ENCODE data around the gene ARHGAP1. TPM values are rescaled to one million over a fixed set of nuclear protein-coding genes. Genes with fewer than 3 reads are reported as not detected.

Gene ARHGAP1
- polyA plus RNA-seq, 3 donors = 31.6 to 59.3 (median 44.1) TPM

- no peak overlapping the region for H2AFZ ChIP-seq (ENCODE audit: insufficient read depth, low read depth, low read length, poor library complexity, severe bottlenecking)
- WGBS (ENCODE audit: insufficient coverage) = 35% methylated on average over 3 of the region's 4 CpGs
- H3K9me3 Mint-ChIP-seq = peaks cover 0 to 3% (median 0%) of the 10 kb centered on the region in 7 donors
- H3K4me3 Mint-ChIP-seq = no peak overlapping the region
- H3K27ac Mint-ChIP-seq = no peak overlapping the region
- H3K36me3 ChIP-seq (replicated peaks in 1 of 2; ENCODE audit: control insufficient read depth in 1 of 2, insufficient read depth in 2 of 2, low read length in 2 of 2) = no peaks in the 10 kb centered on the region
- TF ChIP-seq, protein P1, sequence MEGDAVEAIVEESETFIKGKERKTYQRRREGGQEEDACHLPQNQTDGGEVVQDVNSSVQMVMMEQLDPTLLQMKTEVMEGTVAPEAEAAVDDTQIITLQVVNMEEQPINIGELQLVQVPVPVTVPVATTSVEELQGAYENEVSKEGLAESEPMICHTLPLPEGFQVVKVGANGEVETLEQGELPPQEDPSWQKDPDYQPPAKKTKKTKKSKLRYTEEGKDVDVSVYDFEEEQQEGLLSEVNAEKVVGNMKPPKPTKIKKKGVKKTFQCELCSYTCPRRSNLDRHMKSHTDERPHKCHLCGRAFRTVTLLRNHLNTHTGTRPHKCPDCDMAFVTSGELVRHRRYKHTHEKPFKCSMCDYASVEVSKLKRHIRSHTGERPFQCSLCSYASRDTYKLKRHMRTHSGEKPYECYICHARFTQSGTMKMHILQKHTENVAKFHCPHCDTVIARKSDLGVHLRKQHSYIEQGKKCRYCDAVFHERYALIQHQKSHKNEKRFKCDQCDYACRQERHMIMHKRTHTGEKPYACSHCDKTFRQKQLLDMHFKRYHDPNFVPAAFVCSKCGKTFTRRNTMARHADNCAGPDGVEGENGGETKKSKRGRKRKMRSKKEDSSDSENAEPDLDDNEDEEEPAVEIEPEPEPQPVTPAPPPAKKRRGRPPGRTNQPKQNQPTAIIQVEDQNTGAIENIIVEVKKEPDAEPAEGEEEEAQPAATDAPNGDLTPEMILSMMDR (IDR thresholded peaks at IDR 0.05) = no peak
- no peak overlapping the region for H3K9ac ChIP-seq (ENCODE audit: insufficient read depth, low read length, poor library complexity, severe bottlenecking)
- no peak overlapping the region for H3K4me3 ChIP-seq (replicated peaks in 1 of 3; ENCODE audit: low read depth in 2 of 3, low read length in 3 of 3)
- H3K9me3 ChIP-seq (replicated peaks in 1 of 2; ENCODE audit: control insufficient read depth in 1 of 2, insufficient read depth in 1 of 2, low read length in 2 of 2) = no peaks in the 10 kb centered on the region
- H3K4me1 Mint-ChIP-seq = no peaks in the 10 kb centered on the region
- no peak overlapping the region for H3K4me2 ChIP-seq (replicated peaks; ENCODE audit: extremely low read depth, low read length, poor library complexity, severe bottlenecking)
- no peaks in the 10 kb centered on the region for H3K36me3 Mint-ChIP-seq
- no peaks in the 10 kb centered on the region for H4K20me1 ChIP-seq (ENCODE audit: insufficient read depth, low read length)
- no peaks in the 10 kb centered on the region for H3K27me3 ChIP-seq (ENCODE audit: control insufficient read depth in 2 of 2, insufficient read depth in 2 of 2, low read length in 2 of 2)
- intact Hi-C loops (cut with micrococcal nuclease) = no loop called here
- H3K27me3 Mint-ChIP-seq (ENCODE audit: low read depth in 3 of 3) = peaks cover 2 to 7% (median 2%) of the 10 kb centered on the region in 3 donors
- no peak overlapping the region for H3K27ac ChIP-seq (ENCODE audit: low read depth in 1 of 2, low read length in 2 of 2)
- no peaks in the 10 kb centered on the region for H3K79me2 ChIP-seq (ENCODE audit: insufficient read depth, low read length)
- no peak for DNase-seq
- H3K4me1 ChIP-seq (ENCODE audit: control insufficient read depth in 1 of 2, insufficient read depth in 2 of 2, low read length in 2 of 2) = no peaks in the 10 kb centered on the region
These were observed 31.1 kb upstream of the ARHGAP1 start for GRCh38 chr11:46731545-46731944.

DNA sequence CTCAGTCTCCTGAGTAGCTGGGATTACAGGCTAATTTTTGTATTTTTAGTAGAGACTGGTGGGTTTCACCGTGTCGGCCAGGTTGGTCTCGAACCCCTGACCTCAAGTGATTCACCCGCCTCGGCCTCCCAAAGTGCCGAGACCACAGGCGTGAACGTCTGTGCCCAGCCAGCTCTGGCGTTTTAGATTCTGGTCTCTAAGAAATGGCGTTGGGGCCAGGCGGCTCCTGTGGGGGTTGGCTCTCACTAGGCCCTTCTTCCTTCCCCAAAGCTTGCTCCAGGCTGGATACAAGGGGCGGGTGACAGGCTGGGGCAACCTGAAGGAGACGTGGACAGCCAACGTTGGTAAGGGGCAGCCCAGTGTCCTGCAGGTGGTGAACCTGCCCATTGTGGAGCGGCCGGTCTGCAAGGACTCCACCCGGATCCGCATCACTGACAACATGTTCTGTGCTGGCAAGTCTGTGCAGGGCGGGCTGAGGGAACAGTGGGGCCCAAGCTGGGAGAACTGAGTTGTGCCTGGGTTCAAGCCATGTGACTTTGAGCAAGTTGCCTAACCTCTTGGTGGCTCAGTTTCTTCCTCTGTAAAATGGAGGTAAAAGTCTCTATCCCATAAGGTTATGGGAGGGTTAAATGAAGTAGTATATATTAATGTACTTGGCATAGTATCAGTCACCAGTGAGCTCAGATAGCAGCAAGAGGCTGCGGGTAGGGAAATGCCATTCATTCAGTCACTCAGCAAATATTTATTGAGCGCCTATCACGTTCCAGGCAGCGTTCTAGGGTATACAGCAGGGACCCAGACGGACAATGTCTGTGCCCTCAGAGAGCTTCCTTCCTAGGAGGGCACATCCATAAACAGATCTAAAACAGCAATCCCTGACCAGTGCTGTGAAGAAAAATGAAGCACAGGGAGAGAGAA, 28.9 kb upstream of the ARHGAP1 start:
- H3K27ac Mint-ChIP-seq = no peak overlapping the region
- no peaks in the 10 kb centered on the region for H3K9me3 Mint-ChIP-seq
- no peak overlapping the region for H3K27ac ChIP-seq (ENCODE audit: low read depth in 1 of 2, low read length in 2 of 2)
- TF ChIP-seq, protein P1 (IDR thresholded peaks at IDR 0.05) = no peak
- H3K9me3 ChIP-seq (replicated peaks in 1 of 2; ENCODE audit: control insufficient read depth in 1 of 2, insufficient read depth in 1 of 2, low read length in 2 of 2) = no peaks in the 10 kb centered on the region
- H3K36me3 ChIP-seq (replicated peaks in 1 of 2; ENCODE audit: control insufficient read depth in 1 of 2, insufficient read depth in 2 of 2, low read length in 2 of 2) = no peaks in the 10 kb centered on the region
- H3K4me1 Mint-ChIP-seq = no peaks in the 10 kb centered on the region
- peaks cover 2 to 5% (median 3%) of the 10 kb centered on the region in 3 donors for H3K27me3 Mint-ChIP-seq (ENCODE audit: low read depth in 3 of 3)
- intact Hi-C loops (cut with micrococcal nuclease) = no loop called here
- H2AFZ ChIP-seq (ENCODE audit: insufficient read depth, low read depth, low read length, poor library complexity, severe bottlenecking) = no peak overlapping the region
- no peak overlapping the region for H3K4me3 ChIP-seq (replicated peaks in 1 of 3; ENCODE audit: low read depth in 2 of 3, low read length in 3 of 3)
- no peaks in the 10 kb centered on the region for H4K20me1 ChIP-seq (ENCODE audit: insufficient read depth, low read length)
- no peak for DNase-seq
- H3K4me1 ChIP-seq (ENCODE audit: control insufficient read depth in 1 of 2, insufficient read depth in 2 of 2, low read length in 2 of 2) = no peaks in the 10 kb centered on the region
- H3K4me2 ChIP-seq (replicated peaks; ENCODE audit: extremely low read depth, low read length, poor library complexity, severe bottlenecking) = no peak overlapping the region
- H3K36me3 Mint-ChIP-seq = no peaks in the 10 kb centered on the region
- WGBS (ENCODE audit: insufficient coverage) = 94% methylated on average over 20 of the region's 24 CpGs
- H3K4me3 Mint-ChIP-seq = no peak overlapping the region
- no peaks in the 10 kb centered on the region for H3K27me3 ChIP-seq (ENCODE audit: control insufficient read depth in 2 of 2, insufficient read depth in 2 of 2, low read length in 2 of 2)
- H3K9ac ChIP-seq (ENCODE audit: insufficient read depth, low read length, poor library complexity, severe bottlenecking) = no peak overlapping the region
- H3K79me2 ChIP-seq (ENCODE audit: insufficient read depth, low read length) = no peaks in the 10 kb centered on the region
